Measurements from ENCODE around the gene MANEAL.

MANEAL gene

DNA sequence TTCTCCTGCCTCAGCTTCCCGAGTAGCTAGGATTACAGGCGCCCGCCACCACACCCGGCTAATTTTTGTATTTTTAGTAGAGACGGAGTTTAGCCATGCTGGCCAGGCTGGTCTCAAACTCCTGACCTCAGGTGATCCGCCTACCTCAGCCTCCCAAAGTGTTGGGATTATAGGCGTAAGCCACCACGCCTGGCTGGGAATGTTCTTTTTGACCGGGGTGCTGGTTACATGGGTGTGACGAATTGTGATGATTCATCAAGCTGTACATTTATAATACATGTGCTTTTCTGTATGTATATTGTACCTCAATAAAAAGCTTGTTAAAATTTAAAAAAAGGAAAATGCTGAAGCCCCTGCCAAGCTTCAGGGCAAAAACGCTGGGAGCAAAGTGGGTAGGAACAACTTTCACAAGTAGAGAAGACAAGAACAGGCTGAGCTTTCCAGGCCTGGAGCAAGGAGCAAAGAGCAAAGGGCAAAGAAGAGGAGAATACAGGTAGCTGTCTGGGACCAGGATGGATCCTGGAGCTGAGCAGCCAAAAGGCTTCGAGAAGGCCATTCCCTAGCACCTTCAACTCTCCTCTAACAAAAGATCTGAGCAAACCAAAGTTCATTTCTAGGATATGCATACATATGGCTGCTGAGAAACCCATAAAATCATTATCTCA is 34.9 kb downstream of the MANEAL start:
- no peak overlapping the region for H3K4me3 ChIP-seq (ENCODE audit: low read depth, low read length)
- TF ChIP-seq, protein P1, sequence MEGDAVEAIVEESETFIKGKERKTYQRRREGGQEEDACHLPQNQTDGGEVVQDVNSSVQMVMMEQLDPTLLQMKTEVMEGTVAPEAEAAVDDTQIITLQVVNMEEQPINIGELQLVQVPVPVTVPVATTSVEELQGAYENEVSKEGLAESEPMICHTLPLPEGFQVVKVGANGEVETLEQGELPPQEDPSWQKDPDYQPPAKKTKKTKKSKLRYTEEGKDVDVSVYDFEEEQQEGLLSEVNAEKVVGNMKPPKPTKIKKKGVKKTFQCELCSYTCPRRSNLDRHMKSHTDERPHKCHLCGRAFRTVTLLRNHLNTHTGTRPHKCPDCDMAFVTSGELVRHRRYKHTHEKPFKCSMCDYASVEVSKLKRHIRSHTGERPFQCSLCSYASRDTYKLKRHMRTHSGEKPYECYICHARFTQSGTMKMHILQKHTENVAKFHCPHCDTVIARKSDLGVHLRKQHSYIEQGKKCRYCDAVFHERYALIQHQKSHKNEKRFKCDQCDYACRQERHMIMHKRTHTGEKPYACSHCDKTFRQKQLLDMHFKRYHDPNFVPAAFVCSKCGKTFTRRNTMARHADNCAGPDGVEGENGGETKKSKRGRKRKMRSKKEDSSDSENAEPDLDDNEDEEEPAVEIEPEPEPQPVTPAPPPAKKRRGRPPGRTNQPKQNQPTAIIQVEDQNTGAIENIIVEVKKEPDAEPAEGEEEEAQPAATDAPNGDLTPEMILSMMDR (IDR thresholded peaks at IDR 0.05; ENCODE audit: control insufficient read depth, extremely low read depth, insufficient read depth) = no peak
- DNase-seq (ENCODE audit: low read depth) = no peak

GRCh38 chr1:37831109-37831508 is 37.5 kb downstream of the MANEAL start:
- no peak overlapping the region for H3K4me3 ChIP-seq (ENCODE audit: low read depth, low read length)
- TF ChIP-seq, protein P1 (IDR thresholded peaks at IDR 0.05; ENCODE audit: control insufficient read depth, extremely low read depth, insufficient read depth) = no peak
- DNase-seq (ENCODE audit: low read depth) = no peak

DNA sequence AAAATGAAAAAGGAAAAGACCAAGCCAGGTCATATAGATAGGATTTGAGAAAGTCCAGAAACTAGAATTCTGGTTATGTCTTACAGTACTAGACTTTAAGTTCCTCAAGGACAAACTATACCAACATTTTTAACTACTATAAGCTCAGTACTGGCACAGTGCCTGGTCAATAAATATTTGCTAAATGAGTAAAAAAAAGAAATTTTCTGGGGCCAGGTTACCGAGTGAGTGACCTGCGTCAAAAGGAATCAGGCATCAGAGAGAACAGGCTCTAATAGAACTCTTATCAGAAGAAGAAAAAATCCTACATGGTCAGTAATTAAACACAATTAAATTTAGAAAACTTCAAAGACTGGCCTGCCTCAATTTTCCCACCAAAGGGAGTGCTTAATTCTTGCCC is 38.2 kb downstream of the MANEAL start:
- H3K4me3 ChIP-seq (ENCODE audit: low read depth, low read length) = no peak overlapping the region
- DNase-seq (ENCODE audit: low read depth) = no peak
- TF ChIP-seq, protein P1 (IDR thresholded peaks at IDR 0.05; ENCODE audit: control insufficient read depth, extremely low read depth, insufficient read depth) = no peak

GRCh38 chr1:37836788-37837187 is 43.1 kb downstream of the MANEAL start:
- no peak overlapping the region for H3K4me3 ChIP-seq (ENCODE audit: low read depth, low read length)
- no peak for DNase-seq (ENCODE audit: low read depth)
- TF ChIP-seq, protein P1 (IDR thresholded peaks at IDR 0.05; ENCODE audit: control insufficient read depth, extremely low read depth, insufficient read depth) = no peak

- DNase-seq (ENCODE audit: low read depth) = no peak
- no peak overlapping the region for H3K4me3 ChIP-seq (ENCODE audit: low read depth, low read length)
- TF ChIP-seq, protein P1 (IDR thresholded peaks at IDR 0.05; ENCODE audit: control insufficient read depth, extremely low read depth, insufficient read depth) = no peak
Observed at GRCh38 chr1:37839676-37840075, 46.0 kb downstream of the MANEAL start.

- TF ChIP-seq, protein P1 (IDR thresholded peaks at IDR 0.05; ENCODE audit: control insufficient read depth, extremely low read depth, insufficient read depth) = no peak
Observed at GRCh38 chr1:37840711-37841110, 47.1 kb downstream of the MANEAL start.

GRCh38 chr1:37841652-37842051 is 48.0 kb downstream of the MANEAL start:
- no peak overlapping the region for H3K4me3 ChIP-seq (ENCODE audit: low read depth, low read length)
- TF ChIP-seq, protein P1 (IDR thresholded peaks at IDR 0.05; ENCODE audit: control insufficient read depth, extremely low read depth, insufficient read depth) = no peak
- no peak for DNase-seq (ENCODE audit: low read depth)

More at GRCh38 chr1:37840711-37841110, 47.1 kb downstream of the MANEAL start:
- DNase-seq (ENCODE audit: low read depth) = no peak
- H3K4me3 ChIP-seq (ENCODE audit: low read depth, low read length) = no peak overlapping the region
